Psoas muscle (tissue), 8 donors: Measurements from ENCODE around the gene MMD2. TPM values are rescaled to one million over a fixed set of nuclear protein-coding genes. Genes with fewer than 3 reads are reported as not detected.

Experiments
- ATAC-seq, 4 donors: fragments of 200-7000 bp; cut with Tn5 transposase; one replicate each; pipeline ENCODE4 v1.9.1; 2020; ENCODE audit warnings: moderate library complexity in 3 of 4, mild to moderate bottlenecking in 2 of 4
- DNase-seq, 2 donors: peaks; one replicate each; pipeline ENCODE4 v3.0.0-alpha.2; 2020
- H3K27ac ChIP-seq: fragments of 200-600 bp; one replicate; pipeline ENCODE4 v1.8.0; 2022
- H3K27me3 ChIP-seq, 3 donors: fragments of 200-600 bp in 1 of 3; one replicate each; pipeline versions ENCODE4 v1.6.1 to v1.8.0; 2013 to 2022; ENCODE audit warnings: low read length in 2 of 3, mild to moderate bottlenecking in 2 of 3, moderate library complexity in 1 of 3; ENCODE audit not compliant: insufficient read depth in 3 of 3
- H3K36me3 ChIP-seq, 2 donors: fragments of 200-600 bp in 1 of 2; one replicate each; pipeline versions ENCODE4 v1.6.1 to v1.8.0; 2013 to 2022; ENCODE audit warnings: low read depth in 1 of 2, mild to moderate bottlenecking in 1 of 2, moderate library complexity in 1 of 2; ENCODE audit not compliant: insufficient read depth in 1 of 2
- H3K4me1 ChIP-seq: fragments of 200-600 bp; one replicate; pipeline ENCODE4 v1.8.0; 2022
- H3K4me3 ChIP-seq: fragments of 200-600 bp; one replicate; pipeline ENCODE4 v1.8.0; 2022; ENCODE audit warnings: mild to moderate bottlenecking
- H3K9me3 ChIP-seq: fragments of 200-600 bp; one replicate; pipeline ENCODE4 v1.8.0; 2022
- WGBS, 3 donors: extraction: QIAGEN DNeasy Blood & Tissue Kit; methylation state at CpG; one replicate each; pipeline versions ENCODE4 v1.1.6 to v1.1.7; 2013; 5-methylcytosine and 5-hydroxymethylcytosine counted together
- intact Hi-C, 2 donors: fragments of 100-400 bp; cut with DNase I; formaldehyde crosslinking; loops; one replicate each; pipeline versions ENCODE4 v1.11.0 to v1.14.2; 2022
- polyA plus RNA-seq, 3 donors: library from polyadenylated mRNA; stranded (reverse); fragments of 200-250 nt; gene quantifications; one replicate each; pipeline ENCODE4 v1.2.3, GENCODE V29; 2013
- total RNA-seq, 4 donors: library from RNA; stranded (reverse); fragmentation: NEBNext Ultra II Directional in 2 of 4; extraction: Animal tissue kit (Norgen Biotek cat#: 25700) in 2 of 4; gene quantifications; one replicate each; pipeline versions ENCODE4 v1.2.1 to v1.2.4, GENCODE V29; 2021 to 2023
- TF ChIP-seq, protein P1 (sequence below): fragments of 200-600 bp; IDR thresholded peaks from one replicate; pipeline ENCODE4 v1.8.0; 2022; ENCODE audit warnings: antibody characterized with exemption
- donor health status: healthy with polysubstance abuse.
- donor health status: DM: no; HTN: no; CAD: no; lungs with moderate emphysema.
- donor health status: Bipolar disorder and iron deficiency.
- donor health status: healthy.
- donor health status: DM: yes; HTN: yes; CAD: no.
- donor health status: DM: no; HTN: no; CAD: no.
- donor health status: DM: no; HTN: no; CAD: no.
- donor health status: DM: yes; HTN: yes; CAD: no.

MMD2 gene
- total and polyA plus RNA-seq, 7 donors: 0.01 TPM; not detected in 6

- intact Hi-C loops: no loop called here
- no peaks in the 10 kb centered on the region for H3K9me3 ChIP-seq
- 21 to 38% (median 30%) methylated on average over 3 of the region's 3 CpGs for WGBS, 3 donors
- ATAC-seq (no peak), DNase-seq (no peak)
- H3K4me3 ChIP-seq: no peak overlapping the region
- H3K36me3 ChIP-seq: no peaks in the 10 kb centered on the region
- peaks cover under 1% of the 10 kb centered on the region for H3K4me1 ChIP-seq
- TF ChIP-seq, protein P1, sequence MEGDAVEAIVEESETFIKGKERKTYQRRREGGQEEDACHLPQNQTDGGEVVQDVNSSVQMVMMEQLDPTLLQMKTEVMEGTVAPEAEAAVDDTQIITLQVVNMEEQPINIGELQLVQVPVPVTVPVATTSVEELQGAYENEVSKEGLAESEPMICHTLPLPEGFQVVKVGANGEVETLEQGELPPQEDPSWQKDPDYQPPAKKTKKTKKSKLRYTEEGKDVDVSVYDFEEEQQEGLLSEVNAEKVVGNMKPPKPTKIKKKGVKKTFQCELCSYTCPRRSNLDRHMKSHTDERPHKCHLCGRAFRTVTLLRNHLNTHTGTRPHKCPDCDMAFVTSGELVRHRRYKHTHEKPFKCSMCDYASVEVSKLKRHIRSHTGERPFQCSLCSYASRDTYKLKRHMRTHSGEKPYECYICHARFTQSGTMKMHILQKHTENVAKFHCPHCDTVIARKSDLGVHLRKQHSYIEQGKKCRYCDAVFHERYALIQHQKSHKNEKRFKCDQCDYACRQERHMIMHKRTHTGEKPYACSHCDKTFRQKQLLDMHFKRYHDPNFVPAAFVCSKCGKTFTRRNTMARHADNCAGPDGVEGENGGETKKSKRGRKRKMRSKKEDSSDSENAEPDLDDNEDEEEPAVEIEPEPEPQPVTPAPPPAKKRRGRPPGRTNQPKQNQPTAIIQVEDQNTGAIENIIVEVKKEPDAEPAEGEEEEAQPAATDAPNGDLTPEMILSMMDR: no peak
- H3K27ac ChIP-seq: no peak overlapping the region
- H3K27me3 ChIP-seq: peaks cover 0 to 10% (median 0%) of the 10 kb centered on the region in 3 donors
Measured at GRCh38 chr7:4888161-4888560, 70.8 kb downstream of the MMD2 start.

GRCh38 chr7:4886671-4887070 lies 72.3 kb downstream of the MMD2 start:
- H3K27me3 ChIP-seq: peaks cover 0 to 25% (median 0%) of the 10 kb centered on the region in 3 donors
- intact Hi-C loops: no loop called here
- no peaks in the 10 kb centered on the region for H3K9me3 ChIP-seq
- H3K4me1 ChIP-seq: peaks cover 8% of the 10 kb centered on the region
- no peak overlapping the region for H3K27ac ChIP-seq
- 25 to 43% (median 38%) methylated on average over 1 of the region's 1 CpG for WGBS, 3 donors
- H3K36me3 ChIP-seq: no peaks in the 10 kb centered on the region
- DNase-seq: no peak
- no peak overlapping the region for H3K4me3 ChIP-seq
- TF ChIP-seq, protein P1: no peak
- no peak for ATAC-seq

GRCh38 chr7:4885317-4885807 lies 73.6 kb downstream of the MMD2 start:
- intact Hi-C loops: no loop called here
- TF ChIP-seq, protein P1: no peak
- no peak for DNase-seq
- Histone ChIP-seq H3K36me3 (no peaks in the 10 kb centered on the region), H3K27ac (no peak overlapping the region), H3K4me3 (no peak overlapping the region), H3K27me3 (peaks cover 0 to 26% (median 0%) of the 10 kb centered on the region in 3 donors), H3K4me1 (peaks cover 8% of the 10 kb centered on the region), H3K9me3 (no peaks in the 10 kb centered on the region)
- 88 to 93% (median 92%) methylated on average over 7 of the region's 7 CpGs for WGBS, 3 donors
- no peak for ATAC-seq

DNA sequence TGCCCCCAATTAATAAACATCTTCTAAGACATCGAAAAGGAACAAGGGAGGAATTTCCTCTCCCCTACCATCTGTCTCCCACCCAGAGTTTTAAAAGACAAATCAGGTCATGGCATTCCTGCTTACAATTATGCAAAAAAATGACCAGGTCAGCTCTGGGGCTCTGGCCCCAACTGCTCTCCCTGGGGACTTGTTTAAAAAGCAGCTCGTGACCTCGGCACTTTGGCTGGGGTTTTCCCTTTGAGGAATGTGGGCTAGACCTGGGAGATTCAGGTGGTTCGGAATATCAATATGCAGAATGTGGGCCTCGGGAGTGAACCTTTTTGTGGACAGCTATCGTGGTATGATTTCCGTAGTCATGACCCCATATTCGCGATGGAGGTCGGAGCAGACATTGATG lies 74.8 kb downstream of the MMD2 start:
- intact Hi-C loops: loop anchor here in 1 of 2 donors (5.0 kb wide), 1 partner anchor 92 kb away; no protein-coding TSS in a partner anchor
- Histone ChIP-seq H3K4me3 (no peak overlapping the region), H3K9me3 (no peaks in the 10 kb centered on the region), H3K4me1 (peaks cover 8% of the 10 kb centered on the region), H3K27me3 (peaks cover 0 to 33% (median 0%) of the 10 kb centered on the region in 3 donors), H3K27ac (no peak overlapping the region), H3K36me3 (no peaks in the 10 kb centered on the region)
- WGBS, 3 donors: 73 to 79% (median 75%) methylated on average over 10 of the region's 10 CpGs
- ATAC-seq (no peak), DNase-seq (no peak)
- TF ChIP-seq, protein P1: no peak
